Kidney epithelial cell (primary cell): ENCODE measurements around the gene RNF220. TPM values are rescaled to one million over a fixed set of nuclear protein-coding genes. Genes with fewer than 3 reads are reported as not detected.

Source experiments
- DNase-seq: peaks from one replicate; pipeline ENCODE4 v3.0.0-alpha.2; 2010; ENCODE audit warnings: low read depth
- H3K27me3 ChIP-seq: 2 replicates; pipeline ENCODE4 v1.6.0; 2011; ENCODE audit warnings: low read length; ENCODE audit not compliant: control insufficient read depth, insufficient read depth
- H3K36me3 ChIP-seq: 2 replicates; pipeline ENCODE4 v1.5.1; 2011; ENCODE audit warnings: low read length; ENCODE audit not compliant: control insufficient read depth, insufficient read depth
- H3K4me3 ChIP-seq: 2 replicates; pipeline ENCODE4 v1.5.1; 2011; ENCODE audit warnings: low read depth, mild to moderate bottlenecking, control low read depth, low read length
- CTCF ChIP-seq: IDR thresholded peaks from 2 replicates; pipeline ENCODE4 v1.5.1; 2011; ENCODE audit warnings: mild to moderate bottlenecking, moderate library complexity, low read length, control low read depth, inconsistent platforms; ENCODE audit not compliant: insufficient read depth, poor library complexity, severe bottlenecking
- total RNA-seq: library from RNA; depleted of rRNA; stranded (reverse); fragments of >200 nt; gene quantifications from 2 replicates; pipeline ENCODE4 v1.2.3, GENCODE V29; 2015

RNF220 gene
- total RNA-seq, 1 donor from 2014 or later, result 127 TPM

GRCh38 chr1:44553127-44553758 is 148.2 kb downstream of the RNF220 start:
- TF ChIP-seq CTCF, result no peak
- no peak overlapping the region for H3K4me3 ChIP-seq
- no peaks in the 10 kb centered on the region for H3K36me3 ChIP-seq
- peaks cover 4% of the 10 kb centered on the region for H3K27me3 ChIP-seq
- DNase-seq, result no peak

- no peak for TF ChIP-seq CTCF
- no peak for DNase-seq
- H3K4me3 ChIP-seq, result no peak overlapping the region
Measured at GRCh38 chr1:44553771-44554170, 148.7 kb downstream of the RNF220 start.

GRCh38 chr1:44554706-44555105 is 149.7 kb downstream of the RNF220 start:
- Histone ChIP-seq H3K27me3 (peaks cover 10% of the 10 kb centered on the region), H3K4me3 (no peak overlapping the region), H3K36me3 (no peaks in the 10 kb centered on the region)
- DNase-seq, result no peak
- no peak for TF ChIP-seq CTCF

More at GRCh38 chr1:44553771-44554170, 148.7 kb downstream of the RNF220 start:
- Histone ChIP-seq H3K27me3 (peaks cover 5% of the 10 kb centered on the region), H3K36me3 (no peaks in the 10 kb centered on the region)

GRCh38 chr1:44557778-44558177 is 152.7 kb downstream of the RNF220 start:
- DNase-seq, result no peak

GRCh38 chr1:44558883-44559282 is 153.8 kb downstream of the RNF220 start:
- Histone ChIP-seq H3K36me3 (no peaks in the 10 kb centered on the region), H3K27me3 (peaks cover 17% of the 10 kb centered on the region), H3K4me3 (no peak overlapping the region)
- no peak for TF ChIP-seq CTCF
- DNase-seq, result no peak

More at GRCh38 chr1:44557778-44558177, 152.7 kb downstream of the RNF220 start:
- no peak for TF ChIP-seq CTCF
- H3K4me3 ChIP-seq, result no peak overlapping the region
- H3K36me3 ChIP-seq, result no peaks in the 10 kb centered on the region
- H3K27me3 ChIP-seq, result peaks cover 12% of the 10 kb centered on the region

GRCh38 chr1:44559330-44559729 is 154.3 kb downstream of the RNF220 start:
- H3K4me3 ChIP-seq, result no peak overlapping the region
- no peak for TF ChIP-seq CTCF
- no peaks in the 10 kb centered on the region for H3K36me3 ChIP-seq
- H3K27me3 ChIP-seq, result peaks cover 19% of the 10 kb centered on the region
- no peak for DNase-seq
